ENCODE results near the gene FEN1. TPM values are rescaled to one million over a fixed set of nuclear protein-coding genes. Genes with fewer than 3 reads are reported as not detected.

FEN1 gene, protein sequence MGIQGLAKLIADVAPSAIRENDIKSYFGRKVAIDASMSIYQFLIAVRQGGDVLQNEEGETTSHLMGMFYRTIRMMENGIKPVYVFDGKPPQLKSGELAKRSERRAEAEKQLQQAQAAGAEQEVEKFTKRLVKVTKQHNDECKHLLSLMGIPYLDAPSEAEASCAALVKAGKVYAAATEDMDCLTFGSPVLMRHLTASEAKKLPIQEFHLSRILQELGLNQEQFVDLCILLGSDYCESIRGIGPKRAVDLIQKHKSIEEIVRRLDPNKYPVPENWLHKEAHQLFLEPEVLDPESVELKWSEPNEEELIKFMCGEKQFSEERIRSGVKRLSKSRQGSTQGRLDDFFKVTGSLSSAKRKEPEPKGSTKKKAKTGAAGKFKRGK
- 105 to 115 TPM (median 109 TPM) in 5 replicates for total RNA-seq (2022; extraction: Qiagen RNA extraction; ENCODE audit: low read depth)

GRCh38 chr11:61792310-61793082 is at the start of gene FEN1, which contains the start of gene TMEM258:
Gene FEN1 (plus strand): TSS chr11:61792911. CDS start chr11:61795362, 2,451 bp downstream.
Gene TMEM258 (minus strand): TSS chr11:61792599. CDS start chr11:61792558, 41 bp downstream.

GRCh38 chr11:61752117-61752924 is 40.4 kb upstream of the FEN1 start, which contains the start of gene MYRF:
Gene MYRF (plus strand): TSS chr11:61752636. CDS start chr11:61752745, 109 bp downstream.

GRCh38 chr11:61816736-61817455 is 24.2 kb downstream of the FEN1 start, which contains the start of gene FADS1:
Gene FADS1 (minus strand): TSS chr11:61817003. CDS start chr11:61816929, 74 bp downstream.

GRCh38 chr11:61827571-61828378 is 35.1 kb downstream of the FEN1 start, which contains the start of gene FADS2:
Gene FADS2 (plus strand): TSS chr11:61828300. CDS start chr11:61828391, 91 bp downstream.

Other genes starting within 250 kb of the FEN1 start
- gene SYT7, start 211.8 kb upstream of the FEN1 start, total RNA-seq (2022; extraction: Qiagen RNA extraction; ENCODE audit: low read depth), result 0.92 to 1.2 TPM (median 1.1 TPM) in 5 replicates
- 4.3 to 6.7 TPM (median 6.1 TPM) in 5 replicates for gene DAGLA, start 112.5 kb upstream of the FEN1 start, total RNA-seq (2022; extraction: Qiagen RNA extraction; ENCODE audit: low read depth)
- 16.3 to 22.1 TPM (median 20.9 TPM) in 5 replicates for gene MYRF, start 40.3 kb upstream of the FEN1 start, total RNA-seq (2022; extraction: Qiagen RNA extraction; ENCODE audit: low read depth)
- gene TMEM258, start 312 bp upstream of the FEN1 start, total RNA-seq (2022; extraction: Qiagen RNA extraction; ENCODE audit: low read depth), result 200 to 282 TPM (median 216 TPM) in 5 replicates
- gene FADS1, start 24.1 kb downstream of the FEN1 start, total RNA-seq (2022; extraction: Qiagen RNA extraction; ENCODE audit: low read depth), result 126 to 169 TPM (median 143 TPM) in 5 replicates
- 259 to 325 TPM (median 293 TPM) in 5 replicates for gene FADS2, start 35.4 kb downstream of the FEN1 start, total RNA-seq (2022; extraction: Qiagen RNA extraction; ENCODE audit: low read depth)
- gene FADS3, start 98.6 kb downstream of the FEN1 start, total RNA-seq (2022; extraction: Qiagen RNA extraction; ENCODE audit: low read depth), result 37.3 to 56.8 TPM (median 48.5 TPM) in 5 replicates
- gene RAB3IL1, start 124.7 kb downstream of the FEN1 start, total RNA-seq (2022; extraction: Qiagen RNA extraction; ENCODE audit: low read depth), result 9.9 to 13.9 TPM (median 10.2 TPM) in 5 replicates
- 2.2 to 7.4 TPM (median 4.6 TPM) in 5 replicates for gene BEST1, start 157.4 kb downstream of the FEN1 start, total RNA-seq (2022; extraction: Qiagen RNA extraction; ENCODE audit: low read depth)
- gene FTH1, start 174.7 kb downstream of the FEN1 start, total RNA-seq (2022; extraction: Qiagen RNA extraction; ENCODE audit: low read depth), result 8,240 to 18,597 TPM (median 15,839 TPM) in 5 replicates